HG03558 (cell line): Measurements from ENCODE around the gene RIBC1.
"Not testable (repeated sequence)": the region's sequence is repeated elsewhere in the genome, so short reads cannot be mapped to it uniquely, and the experiment has no call there.

Experiments used
- ATAC-seq: cut with Tn5 transposase; IDR thresholded peaks from one replicate; pipeline ENCODE4 v1.9.1; 2021; ENCODE audit warnings: moderate number of reproducible peaks; ENCODE audit not compliant: unreplicated experiment; ENCODE audit errors: extremely low read depth

The RIBC1 gene

GRCh38 chrX:53422861-53423306, at the start of gene RIBC1:
RIBC1 (plus strand) TSS chrX:53422873; CDS start chrX:53426277, 3,404 bp downstream.
- ATAC-seq, result no peak

DNA sequence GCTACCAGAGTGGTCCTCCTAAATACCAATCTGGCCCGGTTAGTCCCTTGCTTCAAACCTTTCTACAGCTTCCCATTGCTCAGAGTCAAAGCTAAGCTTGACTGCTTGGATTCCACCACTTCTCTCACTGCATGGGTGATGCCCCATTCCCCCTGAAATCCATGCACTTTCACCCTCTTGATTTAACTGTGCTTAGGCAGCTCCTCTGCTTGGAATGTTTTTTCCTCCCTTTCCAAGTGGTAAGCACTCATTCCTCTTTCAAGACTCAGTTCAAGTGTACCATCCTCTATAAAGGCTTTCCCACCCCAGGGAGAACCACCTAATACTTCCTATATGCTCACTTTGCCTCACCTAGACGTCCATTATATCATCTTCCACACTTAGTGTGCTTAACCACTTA, 49.4 kb upstream of the RIBC1 start:
- ATAC-seq, result no peak

- ATAC-seq, result no peak
Measured at GRCh38 chrX:53374222-53374820, 48.4 kb upstream of the RIBC1 start.

DNA sequence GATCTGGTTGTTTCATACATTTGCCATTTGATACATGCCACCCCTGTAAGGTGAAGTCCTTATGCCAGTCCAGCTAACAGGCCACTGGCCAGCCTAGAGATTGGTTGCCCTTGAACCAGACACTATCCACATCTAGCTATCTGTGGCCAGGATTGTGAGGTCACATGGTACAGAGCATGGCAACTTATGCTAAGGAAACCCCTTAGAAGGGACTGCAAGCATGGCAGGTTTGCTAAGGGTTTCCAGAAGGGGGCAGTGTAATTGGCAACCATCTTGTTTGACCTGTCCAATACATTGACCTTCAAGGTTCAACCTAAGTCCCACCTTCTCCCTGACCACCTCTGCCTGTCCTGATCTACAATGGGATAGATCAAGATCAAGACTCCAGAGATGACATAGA, 47.8 kb upstream of the RIBC1 start:
- no peak for ATAC-seq

DNA sequence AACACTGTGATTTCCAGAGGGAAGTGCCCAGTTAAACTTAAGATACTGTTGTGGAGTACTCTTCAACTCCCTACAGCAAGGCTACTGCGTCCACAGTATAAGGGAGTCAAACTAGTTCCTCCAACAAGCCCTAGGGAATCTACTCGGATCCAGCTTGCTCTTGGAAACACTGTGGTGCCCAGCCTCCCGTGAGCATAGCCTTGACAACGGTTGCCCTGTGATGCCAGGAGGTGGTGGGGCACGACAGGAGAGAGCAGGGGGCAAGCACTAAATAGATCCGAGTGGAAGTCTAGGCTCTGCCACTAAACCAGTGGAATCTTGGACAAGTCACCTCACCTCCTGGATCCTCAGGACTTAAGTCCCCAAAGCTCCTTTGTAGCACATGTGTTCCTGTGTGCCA, 45.8 kb upstream of the RIBC1 start:
- ATAC-seq, result no peak

DNA sequence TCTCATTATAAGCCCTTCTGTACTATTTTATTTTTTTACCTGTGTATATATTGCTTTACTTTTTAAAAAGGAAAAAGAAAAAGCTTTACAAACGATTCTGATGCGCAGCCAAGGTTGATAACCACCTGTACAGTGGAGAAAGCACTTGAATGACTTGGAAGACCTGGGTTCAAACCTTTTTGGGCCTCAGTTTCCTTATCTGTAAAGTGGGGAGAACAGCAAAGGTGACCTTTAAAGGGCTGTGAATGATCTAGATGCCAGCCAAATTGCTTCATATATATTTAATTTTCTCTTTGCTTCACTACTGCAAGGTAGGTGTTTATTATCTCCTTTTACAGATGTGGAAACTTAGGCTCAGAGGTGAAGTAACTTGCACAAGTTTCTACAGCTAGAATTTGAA, 45.2 kb upstream of the RIBC1 start:
- no peak for ATAC-seq

DNA sequence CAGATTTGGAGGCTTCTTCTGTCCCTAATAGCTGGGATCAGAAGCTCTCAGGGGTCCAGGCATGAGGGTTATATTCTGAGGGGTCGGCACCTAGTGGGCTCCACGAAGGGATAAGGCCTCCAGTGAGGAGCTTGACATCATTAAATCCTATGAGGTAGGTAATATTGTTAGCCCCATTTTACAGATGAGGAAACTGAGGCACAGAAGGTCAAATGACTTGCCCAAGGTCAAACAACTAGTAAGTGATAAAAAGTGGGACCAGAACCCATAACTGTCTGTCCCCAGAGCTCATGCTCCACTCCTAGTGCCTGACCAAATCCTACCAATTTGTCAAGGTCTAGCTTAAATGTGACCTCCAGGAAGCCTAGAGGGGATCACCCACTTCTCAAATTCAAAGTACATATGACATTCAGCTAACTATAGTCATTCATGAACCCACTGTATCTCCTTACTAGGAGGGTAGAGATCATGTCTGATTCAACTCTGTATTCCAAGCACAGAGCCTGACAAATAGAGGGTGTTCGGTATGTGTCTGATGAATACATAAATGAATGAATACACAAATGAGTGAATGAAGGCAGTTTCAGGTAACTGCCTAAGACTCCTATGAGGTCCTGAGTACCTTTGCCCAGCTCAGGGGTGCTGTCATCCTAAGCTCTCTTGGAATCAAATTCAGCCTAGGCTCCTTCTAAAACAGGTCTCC, 43.5 kb upstream of the RIBC1 start:
- ATAC-seq, result no peak

DNA sequence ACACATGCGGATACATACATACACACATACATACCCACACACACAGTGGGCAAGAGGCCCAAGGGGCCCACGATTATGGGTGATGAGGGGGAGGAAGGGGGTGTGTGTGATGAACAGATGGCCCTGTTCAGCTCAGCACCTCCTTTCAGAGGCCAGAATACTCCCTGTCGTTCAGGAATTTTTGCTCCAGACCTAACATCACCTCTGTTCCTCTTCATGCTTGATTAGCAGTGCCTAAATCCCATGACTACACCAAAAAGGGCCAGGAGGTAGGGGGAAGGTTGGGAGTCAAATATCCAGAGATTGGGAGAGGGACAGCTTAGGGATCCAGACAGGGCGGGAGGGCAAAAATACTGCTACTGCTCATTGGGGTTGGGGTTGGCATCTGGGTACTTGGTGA, 42.9 kb upstream of the RIBC1 start:
- ATAC-seq, result no peak

GRCh38 chrX:53383376-53384076, 39.1 kb upstream of the RIBC1 start:
- no peak for ATAC-seq

DNA sequence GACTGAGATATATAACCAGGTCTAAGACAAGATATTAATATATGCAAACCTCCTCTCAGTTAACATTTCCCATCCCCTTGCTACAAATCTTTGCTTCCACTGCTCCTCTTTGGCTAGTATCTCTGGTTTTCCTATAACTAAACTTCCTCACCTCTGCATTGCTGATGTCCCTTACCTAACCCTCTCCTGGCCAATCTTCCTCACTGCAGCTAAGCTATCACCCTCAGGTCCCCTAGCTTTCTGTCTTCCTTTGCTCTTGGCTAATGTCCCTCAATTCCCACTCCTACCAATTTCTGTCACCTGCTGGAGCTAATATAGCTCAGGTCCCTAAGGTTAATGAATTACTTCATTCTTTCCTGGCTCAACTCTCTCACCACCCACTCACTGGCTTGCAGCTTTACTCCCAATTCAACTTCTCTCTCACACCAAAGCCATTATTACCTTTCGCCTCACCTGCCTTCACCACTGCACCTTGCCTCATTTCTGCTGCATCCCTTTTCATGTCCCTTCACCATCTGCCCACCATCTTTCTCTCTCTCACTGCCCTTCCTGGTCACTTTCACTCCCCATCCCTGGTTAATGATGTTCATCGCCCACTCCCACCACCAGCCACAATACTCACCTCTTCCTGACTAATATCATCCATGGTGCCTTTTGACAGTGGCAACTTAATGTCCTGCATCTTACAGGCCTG, 26.9 kb upstream of the RIBC1 start:
- no peak for ATAC-seq

GRCh38 chrX:53398216-53398615, 24.5 kb upstream of the RIBC1 start:
- no peak for ATAC-seq

DNA sequence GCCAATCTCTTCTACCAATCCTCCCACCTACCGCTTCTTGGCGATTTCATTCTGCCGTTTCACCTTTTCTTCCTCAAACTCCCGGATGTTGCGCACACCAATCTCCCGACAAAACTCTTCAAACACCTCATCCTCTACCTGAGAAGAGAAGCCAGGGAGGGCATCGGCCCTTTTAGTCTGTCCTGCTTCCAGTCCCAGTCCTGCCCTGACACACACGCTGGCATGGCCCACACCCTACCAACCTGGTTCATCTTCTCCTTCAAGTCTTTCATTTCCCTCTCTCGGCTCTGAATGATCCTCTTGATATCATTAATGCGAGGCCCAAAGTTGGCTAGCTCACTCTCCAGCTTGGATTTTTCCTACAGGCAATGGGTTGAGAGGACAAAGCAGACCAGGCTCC, 19.1 kb upstream of the RIBC1 start:
- ATAC-seq, result no peak

GRCh38 chrX:53412446-53412845, 10.2 kb upstream of the RIBC1 start:
- no peak for ATAC-seq

- not testable (repeated sequence) for ATAC-seq
Measured at GRCh38 chrX:53420351-53420750, 2.3 kb upstream of the RIBC1 start.

DNA sequence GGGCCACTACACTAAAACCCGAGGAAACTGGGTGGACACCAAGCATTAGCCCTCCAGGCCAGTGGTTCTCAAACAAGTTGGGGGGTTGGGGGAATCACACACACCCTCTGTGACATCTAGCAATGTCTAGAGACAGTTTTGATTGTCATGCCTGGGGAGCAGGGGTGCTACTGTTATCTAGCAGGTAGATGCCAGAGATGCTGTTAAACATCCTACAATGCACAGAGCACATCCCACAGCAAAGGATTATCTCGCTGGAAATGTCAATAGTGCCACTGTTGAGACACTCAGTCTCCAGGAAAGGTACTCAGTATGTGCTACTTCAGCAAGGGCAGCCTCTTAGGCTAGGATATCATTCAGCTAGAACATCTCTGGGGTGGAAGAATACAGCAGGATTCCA, 1.5 kb upstream of the RIBC1 start:
- ATAC-seq, result no peak

GRCh38 chrX:53421772-53422085, 944 bp upstream of the RIBC1 start:
- no peak for ATAC-seq

- peak; percentile 96 for ATAC-seq
Measured at GRCh38 chrX:53422086-53422860, 400 bp upstream of the RIBC1 start, which contains the start of gene SMC1A. SMC1A (minus strand) TSS chrX:53422654; CDS start chrX:53422600, 54 bp downstream.

DNA sequence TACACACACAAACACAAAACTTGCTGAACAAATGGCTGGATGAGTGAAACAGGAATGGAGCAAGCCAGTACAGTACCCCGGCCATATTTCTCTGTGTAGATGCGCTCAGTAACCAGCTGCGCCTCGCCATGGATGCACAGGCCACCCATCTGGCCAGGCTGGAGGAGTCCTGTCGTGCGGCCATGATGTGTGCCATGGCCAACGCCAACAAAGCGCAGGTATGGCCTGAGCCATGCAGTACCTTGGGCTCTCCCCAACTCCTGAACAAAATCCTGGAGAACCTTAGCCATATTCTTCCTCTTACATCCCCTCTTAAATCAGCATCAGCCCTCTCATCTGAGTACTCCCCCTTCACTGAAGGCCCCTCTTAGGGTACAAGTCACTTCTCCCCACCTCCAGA, 7.1 kb downstream of the RIBC1 start:
- ATAC-seq, result no peak

DNA sequence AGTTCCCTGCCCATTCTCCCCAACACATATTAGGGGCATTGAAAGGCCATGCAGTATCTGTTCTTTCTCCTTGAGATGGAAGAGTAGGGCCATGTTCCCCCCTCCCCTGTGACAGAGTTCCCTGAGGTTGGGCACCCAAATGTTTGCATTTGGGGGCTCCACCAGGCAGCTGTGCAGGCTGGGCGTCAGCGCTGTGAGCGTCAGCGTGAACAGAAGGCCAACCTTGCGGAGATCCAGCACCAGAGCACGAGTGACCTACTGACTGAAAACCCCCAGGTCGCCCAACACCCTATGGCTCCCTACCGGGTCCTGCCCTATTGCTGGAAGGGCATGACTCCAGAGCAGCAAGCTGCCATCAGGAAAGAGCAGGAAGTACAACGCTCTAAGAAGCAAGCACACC, 7.6 kb downstream of the RIBC1 start:
- ATAC-seq, result no peak
